H9 (cell line): ENCODE measurements around the gene FYN. TPM values are rescaled to one million over a fixed set of nuclear protein-coding genes. Genes with fewer than 3 reads are reported as not detected.

Experiments used
- DNase-seq: peaks from one replicate; pipeline ENCODE4 v3.0.0-alpha.2; 2017
- H2AFZ ChIP-seq: one replicate; pipeline ENCODE4 v1.6.1; 2013; ENCODE audit warnings: mild to moderate bottlenecking, low read length, control low read depth, moderate library complexity
- H2AK5ac ChIP-seq: 2 replicates; pipeline ENCODE4 v1.6.1; 2013; ENCODE audit warnings: low read length, control low read depth, mixed read lengths; ENCODE audit not compliant: insufficient read length
- H2BK120ac ChIP-seq: one replicate; pipeline ENCODE4 v1.6.1; 2013; ENCODE audit warnings: low read depth, mild to moderate bottlenecking, low read length, control low read depth, inconsistent platforms; ENCODE audit not compliant: poor library complexity, severe bottlenecking
- H2BK12ac ChIP-seq: 2 replicates; pipeline ENCODE4 v1.6.1; 2013; ENCODE audit warnings: low read length, control low read depth, mixed read lengths, low read depth; ENCODE audit not compliant: insufficient read length
- H2BK15ac ChIP-seq: 2 replicates; pipeline ENCODE4 v1.6.1; 2013; ENCODE audit warnings: low read depth, low read length, control low read depth
- H2BK20ac ChIP-seq: one replicate; pipeline ENCODE4 v1.6.1; 2013; ENCODE audit warnings: low read depth, mild to moderate bottlenecking, low read length, control low read depth, inconsistent platforms; ENCODE audit not compliant: poor library complexity, severe bottlenecking
- H2BK5ac ChIP-seq: 2 replicates; pipeline ENCODE4 v1.6.1; 2013; ENCODE audit warnings: low read length, control low read depth, mixed read lengths; ENCODE audit not compliant: insufficient read length
- H3K14ac ChIP-seq: 2 replicates; pipeline ENCODE4 v1.6.1; 2013; ENCODE audit warnings: low read length, control low read depth; ENCODE audit not compliant: insufficient read depth
- H3K18ac ChIP-seq: 2 replicates; pipeline ENCODE4 v1.6.1; 2013; ENCODE audit warnings: low read depth, mild to moderate bottlenecking, mixed read lengths, low read length, control low read depth; ENCODE audit not compliant: insufficient read length
- H3K23ac ChIP-seq: 2 replicates; pipeline ENCODE4 v1.6.1; 2013; ENCODE audit warnings: low read length, control low read depth, mixed read lengths, low read depth; ENCODE audit not compliant: insufficient read length
- H3K23me2 ChIP-seq: 2 replicates; pipeline ENCODE4 v1.6.1; 2013; ENCODE audit warnings: low read depth, mild to moderate bottlenecking, mixed read lengths, low read length, control low read depth; ENCODE audit not compliant: insufficient read length, poor library complexity, severe bottlenecking
- H3K27ac ChIP-seq: 2 replicates; pipeline ENCODE4 v1.5.1; 2013; ENCODE audit warnings: low read length, control low read depth, mixed read lengths, low read depth; ENCODE audit not compliant: insufficient read length
- H3K27me3 ChIP-seq: 2 replicates; pipeline ENCODE4 v1.6.1; 2013; ENCODE audit warnings: low read length, control low read depth, inconsistent platforms; ENCODE audit not compliant: insufficient read depth
- H3K4ac ChIP-seq: 2 replicates; pipeline ENCODE4 v1.6.1; 2013; ENCODE audit warnings: low read depth, mild to moderate bottlenecking, control low read depth, inconsistent platforms, low read length, moderate library complexity
- H3K4me1 ChIP-seq: 2 replicates; pipeline ENCODE4 v1.6.1; 2013; ENCODE audit warnings: low read length, control low read depth, inconsistent platforms; ENCODE audit not compliant: insufficient read depth
- H3K4me2 ChIP-seq: 2 replicates; pipeline ENCODE4 v1.6.1; 2013; ENCODE audit warnings: low read length, control low read depth, mixed read lengths; ENCODE audit not compliant: insufficient read length, insufficient read depth
- H3K56ac ChIP-seq: 2 replicates; pipeline ENCODE4 v1.6.1; 2013; ENCODE audit warnings: low read depth, mild to moderate bottlenecking, mixed read lengths, low read length, control low read depth; ENCODE audit not compliant: insufficient read length
- H3K79me1 ChIP-seq: 2 replicates; pipeline ENCODE4 v1.6.1; 2013; ENCODE audit warnings: low read depth, mild to moderate bottlenecking, moderate library complexity, low read length, control low read depth, inconsistent platforms; ENCODE audit not compliant: insufficient read depth, poor library complexity, severe bottlenecking
- H3K79me2 ChIP-seq: 2 replicates; pipeline ENCODE4 v1.6.1; 2013; ENCODE audit warnings: low read length, control low read depth, inconsistent platforms; ENCODE audit not compliant: insufficient read depth
- H3K9ac ChIP-seq: 2 replicates; pipeline ENCODE4 v1.6.1; 2013; ENCODE audit warnings: low read length, control low read depth, mixed read lengths; ENCODE audit not compliant: insufficient read length; ENCODE audit errors: extremely low read depth
- H3K9me3 ChIP-seq: one replicate; pipeline ENCODE4 v1.6.1; 2013; ENCODE audit warnings: low read depth, low read length, inconsistent platforms; ENCODE audit not compliant: control insufficient read depth
- H3T11ph ChIP-seq: one replicate; pipeline ENCODE4 v1.6.1; 2013; ENCODE audit warnings: mild to moderate bottlenecking, low read length, control low read depth, inconsistent platforms
- H4K20me1 ChIP-seq: one replicate; pipeline ENCODE4 v1.6.1; 2013; ENCODE audit not compliant: control insufficient read depth, insufficient read length, insufficient read depth
- H4K5ac ChIP-seq: 2 replicates; pipeline ENCODE4 v1.6.1; 2013; ENCODE audit warnings: low read depth, mild to moderate bottlenecking, mixed read lengths, low read length, control low read depth; ENCODE audit not compliant: insufficient read length
- H4K8ac ChIP-seq: replicated peaks from 2 replicates; pipeline ENCODE4 v1.6.1; 2013; ENCODE audit warnings: low read length, control low read depth, mixed read lengths, low read depth; ENCODE audit not compliant: insufficient read length
- H4K91ac ChIP-seq: 2 replicates; pipeline ENCODE4 v1.6.1; 2013; ENCODE audit warnings: low read depth, mild to moderate bottlenecking, moderate library complexity, mixed read lengths, low read length, control low read depth; ENCODE audit not compliant: insufficient read length
- H3K27ac Mint-ChIP-seq, 3 experiments: 2 replicates in 2 of 3; 3 replicates in 1 of 3; pipeline ENCODE4 v1.8.0; 2020 to 2021; ENCODE audit warnings: mixed read lengths in 3 of 3, mild to moderate bottlenecking in 1 of 3, moderate library complexity in 1 of 3
- H3K27me3 Mint-ChIP-seq: 2 replicates; pipeline ENCODE4 v1.8.0; 2021; ENCODE audit warnings: low read depth, mild to moderate bottlenecking, moderate library complexity, mixed read lengths
- H3K36me3 Mint-ChIP-seq, 3 experiments: 2 replicates in 2 of 3; 3 replicates in 1 of 3; pipeline ENCODE4 v1.8.0; 2020 to 2021; ENCODE audit warnings: low read depth in 3 of 3, mixed read lengths in 3 of 3; ENCODE audit not compliant: insufficient read depth in 1 of 3
- H3K4me1 Mint-ChIP-seq, 2 experiments: 2 replicates each; pipeline ENCODE4 v1.8.0; 2020; ENCODE audit warnings: mixed read lengths in 2 of 2
- H3K4me3 Mint-ChIP-seq, 2 experiments: 2 replicates in 1 of 2; 3 replicates in 1 of 2; pipeline ENCODE4 v1.8.0; 2020 to 2021; ENCODE audit warnings: mild to moderate bottlenecking in 2 of 2, mixed read lengths in 2 of 2, moderate library complexity in 1 of 2
- H3K9me3 Mint-ChIP-seq, 2 experiments: 2 replicates in 1 of 2; 3 replicates in 1 of 2; pipeline ENCODE4 v1.8.0; 2020; ENCODE audit warnings: mild to moderate bottlenecking in 2 of 2, mixed read lengths in 2 of 2, moderate library complexity in 1 of 2
- CTCF ChIP-seq: fragments of 200-600 bp; sonication (generic); conservative IDR thresholded peaks from 3 replicates; pipeline ENCODE4 v1.8.0; 2021; ENCODE audit warnings: antibody characterized with exemption, mild to moderate bottlenecking
- WGBS: extraction: QIAGEN DNeasy Blood & Tissue Kit; methylation state at CpG from one replicate; pipeline ENCODE4 v1.1.7; 2013; ENCODE audit warnings: missing lambda C conversion rate, low lambda C conversion rate, mixed read lengths; ENCODE audit not compliant: insufficient read length; ENCODE audit errors: extremely low coverage; 5-methylcytosine and 5-hydroxymethylcytosine counted together
- total RNA-seq: library from RNA; stranded (reverse); gene quantifications from 2 replicates; pipeline ENCODE4 v1.2.1, GENCODE V29; 2021

FYN gene
- total RNA-seq, 1 experiment from 2014 or later = 64.8 TPM

GRCh38 chr6:111849298-111849697 is 24.0 kb downstream of the FYN start:
- no peak overlapping the region for H3K56ac ChIP-seq
- H3K4me1 ChIP-seq = peaks cover 19% of the 10 kb centered on the region
- no peak overlapping the region for H2AK5ac ChIP-seq
- no peak overlapping the region for H4K5ac ChIP-seq
- H2BK120ac ChIP-seq = no peak overlapping the region
- H2BK15ac ChIP-seq = no peak overlapping the region
- Mint-ChIP-seq H3K27me3 (no peaks in the 10 kb centered on the region; the same call in 1 of the 2 replicates), H3K27ac (no peak overlapping the region; a peak in 2 of 7 replicates), H3K4me3 (no peak overlapping the region), H3K4me1 (peaks cover 62 to 67% of the 10 kb centered on the region in 2 experiments), H3K9me3 (no peaks in the 10 kb centered on the region), H3K36me3 (0 out of 7 replicates have a peak, but pooled peaks cover 0 to 3% (median 0%) of the 10 kb centered on the region in 3 experiments)
- no peak overlapping the region for H3K9ac ChIP-seq
- H2BK12ac ChIP-seq = no peak overlapping the region
- no peak overlapping the region for H3T11ph ChIP-seq
- H3K27ac ChIP-seq = no peak overlapping the region
- no peaks in the 10 kb centered on the region for H3K27me3 ChIP-seq
- H3K4ac ChIP-seq = no peak overlapping the region
- H2BK20ac ChIP-seq = no peak overlapping the region
- H3K18ac ChIP-seq = no peak overlapping the region
- no peak overlapping the region for H2BK5ac ChIP-seq
- peaks cover 2% of the 10 kb centered on the region; the same call in 1 of the 2 replicates for H3K79me2 ChIP-seq
- H3K14ac ChIP-seq = no peak overlapping the region
- no peak overlapping the region for H2AFZ ChIP-seq
- H3K79me1 ChIP-seq = peaks cover 3% of the 10 kb centered on the region
- WGBS = no CpG with 5 or more reads among the region's 5 CpGs
- no peak overlapping the region for H4K8ac ChIP-seq
- H3K23ac ChIP-seq = no peak overlapping the region
- H4K91ac ChIP-seq = no peak overlapping the region
- no peak overlapping the region for H3K4me2 ChIP-seq
- no peaks in the 10 kb centered on the region for H3K9me3 ChIP-seq
- no peak for DNase-seq
- H4K20me1 ChIP-seq = no peaks in the 10 kb centered on the region
- no peaks in the 10 kb centered on the region for H3K23me2 ChIP-seq
- TF ChIP-seq CTCF = no peak
